Coronary artery (tissue), 2 donors: ENCODE measurements around the gene RAE1.
"Not testable (repeated sequence)": the region's sequence is repeated elsewhere in the genome, so short reads cannot be mapped to it uniquely, and the experiment has no call there.

Experiments
- DNase-seq: peaks from one replicate; pipeline ENCODE4 v3.0.0-alpha.2; 2017; ENCODE audit warnings: low spot score
- H3K27ac ChIP-seq, 2 donors: fragments of 200-600 bp; sonication (generic); one replicate each; pipeline ENCODE4 v1.5.1; 2016 to 2019
- H3K4me3 ChIP-seq: fragments of 200-600 bp; sonication (generic); 2 replicates; pipeline ENCODE4 v1.5.1; 2016; ENCODE audit warnings: mild to moderate bottlenecking, moderate library complexity
- CTCF ChIP-seq: fragments of 200-600 bp; sonication (generic); IDR thresholded peaks from one replicate; pipeline ENCODE4 v1.5.1; 2019; ENCODE audit warnings: antibody characterized with exemption

Gene RAE1

GRCh38 chr20:57341663-57342062, 9.4 kb upstream of the RAE1 start:
- TF ChIP-seq CTCF = no peak
- DNase-seq = no peak
- H3K27ac ChIP-seq = no peak overlapping the region
- no peak overlapping the region for H3K4me3 ChIP-seq

- H3K27ac ChIP-seq = no peak overlapping the region
- H3K4me3 ChIP-seq = no peak overlapping the region
- no peak for DNase-seq
- TF ChIP-seq CTCF = no peak
Measured at GRCh38 chr20:57342829-57343228, 8.2 kb upstream of the RAE1 start.

- H3K27ac ChIP-seq = no peak overlapping the region
- TF ChIP-seq CTCF = peak; percentile 46
- no peak overlapping the region for H3K4me3 ChIP-seq
- no peak for DNase-seq
Measured at GRCh38 chr20:57346477-57346876, 4.6 kb upstream of the RAE1 start.

GRCh38 chr20:57347393-57347792, 3.7 kb upstream of the RAE1 start:
- H3K27ac ChIP-seq = no peak overlapping the region
- DNase-seq = no peak
- no peak for TF ChIP-seq CTCF
- H3K4me3 ChIP-seq = no peak overlapping the region

GRCh38 chr20:57348200-57348921, 2.7 kb upstream of the RAE1 start:
- H3K4me3 ChIP-seq, DNase-seq, H3K27ac ChIP-seq: not testable (repeated sequence)

GRCh38 chr20:57348922-57349574, 2.0 kb upstream of the RAE1 start:
- H3K4me3 ChIP-seq, H3K27ac ChIP-seq, DNase-seq: not testable (repeated sequence)

GRCh38 chr20:57350081-57350710, 859 bp upstream of the RAE1 start:
- TF ChIP-seq CTCF = no peak
- Histone ChIP-seq H3K27ac (peak overlapping the region in 1 of 2 donors; percentile 93), H3K4me3 (no peak overlapping the region)
- no peak for DNase-seq

GRCh38 chr20:57350726-57351041, 371 bp upstream of the RAE1 start:
- Histone ChIP-seq H3K27ac (peak overlapping the region; percentile 75 to 93), H3K4me3 (peak overlapping the region; percentile 83)

More at GRCh38 chr20:57350726-57351041, 371 bp upstream of the RAE1 start:
- not testable (repeated sequence) for DNase-seq
